ENCODE measurements around the gene SCYL1.

The SCYL1 gene

GRCh38 chr11:65489035-65489705, 35.7 kb upstream of the SCYL1 start:
- in situ Hi-C loops (cut with MboI; ENCODE audit: low sequenced_read_pairs): no loop called here
- Histone ChIP-seq H3K27me3 (ENCODE audit: low read depth) (no peaks in the 10 kb centered on the region), H3K4me1 (peaks cover 78% of the 10 kb centered on the region), H3K36me3 (replicated peaks) (no peaks in the 10 kb centered on the region), H3K9me3 (no peaks in the 10 kb centered on the region), H3K4me3 (no peak overlapping the region)
- no peak for DNase-seq (ENCODE audit: low spot score in 2 of 2)

GRCh38 chr11:65489706-65490320, 35.1 kb upstream of the SCYL1 start:
- no peaks in the 10 kb centered on the region for H3K36me3 ChIP-seq (replicated peaks)
- in situ Hi-C loops (cut with MboI; ENCODE audit: low sequenced_read_pairs): no loop called here
- H3K4me1 ChIP-seq: peaks cover 78% of the 10 kb centered on the region
- H3K4me3 ChIP-seq: no peak overlapping the region
- no peaks in the 10 kb centered on the region for H3K9me3 ChIP-seq
- DNase-seq (ENCODE audit: low spot score in 2 of 2): no peak
- H3K27me3 ChIP-seq (ENCODE audit: low read depth): no peaks in the 10 kb centered on the region

- no peak overlapping the region for H3K4me3 ChIP-seq
- in situ Hi-C loops (cut with MboI; ENCODE audit: low sequenced_read_pairs): no loop called here
- no peaks in the 10 kb centered on the region for H3K9me3 ChIP-seq
- no peaks in the 10 kb centered on the region for H3K27me3 ChIP-seq (ENCODE audit: low read depth)
- peaks cover 68% of the 10 kb centered on the region for H3K4me1 ChIP-seq
- no peak for DNase-seq (ENCODE audit: low spot score in 2 of 2)
- H3K36me3 ChIP-seq (replicated peaks): no peaks in the 10 kb centered on the region
These were observed 33.8 kb upstream of the SCYL1 start for GRCh38 chr11:65491163-65491465.

GRCh38 chr11:65491614-65492386, 33.1 kb upstream of the SCYL1 start:
- no peaks in the 10 kb centered on the region for H3K9me3 ChIP-seq
- in situ Hi-C loops (cut with MboI; ENCODE audit: low sequenced_read_pairs): no loop called here
- no peak overlapping the region for H3K4me3 ChIP-seq
- H3K36me3 ChIP-seq (replicated peaks): no peaks in the 10 kb centered on the region
- H3K27me3 ChIP-seq (ENCODE audit: low read depth): no peaks in the 10 kb centered on the region
- peaks cover 68% of the 10 kb centered on the region for H3K4me1 ChIP-seq
- DNase-seq (ENCODE audit: low spot score in 2 of 2): peak; percentile 68 to 79

GRCh38 chr11:65492387-65492636, 32.6 kb upstream of the SCYL1 start:
- Histone ChIP-seq H3K9me3 (no peaks in the 10 kb centered on the region), H3K36me3 (replicated peaks) (no peaks in the 10 kb centered on the region), H3K4me1 (peaks cover 67% of the 10 kb centered on the region), H3K4me3 (no peak overlapping the region), H3K27me3 (ENCODE audit: low read depth) (no peaks in the 10 kb centered on the region)
- DNase-seq (ENCODE audit: low spot score in 2 of 2): no peak
- in situ Hi-C loops (cut with MboI; ENCODE audit: low sequenced_read_pairs): no loop called here

- in situ Hi-C loops (cut with MboI; ENCODE audit: low sequenced_read_pairs): no loop called here
- H3K4me1 ChIP-seq: peaks cover 65% of the 10 kb centered on the region
- DNase-seq (ENCODE audit: low spot score in 2 of 2): peak in 1 of 2 experiments; percentile 26
These were observed 32.1 kb upstream of the SCYL1 start for GRCh38 chr11:65492637-65493366.

GRCh38 chr11:65493367-65494176, 31.3 kb upstream of the SCYL1 start:
- Histone ChIP-seq H3K36me3 (replicated peaks) (no peaks in the 10 kb centered on the region), H3K4me3 (no peak overlapping the region), H3K27me3 (ENCODE audit: low read depth) (no peaks in the 10 kb centered on the region), H3K9me3 (no peaks in the 10 kb centered on the region), H3K4me1 (peaks cover 58% of the 10 kb centered on the region)
- DNase-seq (ENCODE audit: low spot score in 2 of 2): peak in 1 of 2 experiments; percentile 66
- in situ Hi-C loops (cut with MboI; ENCODE audit: low sequenced_read_pairs): no loop called here

More at GRCh38 chr11:65492637-65493366, 32.1 kb upstream of the SCYL1 start:
- Histone ChIP-seq H3K9me3 (no peaks in the 10 kb centered on the region), H3K4me3 (no peak overlapping the region), H3K36me3 (replicated peaks) (no peaks in the 10 kb centered on the region), H3K27me3 (ENCODE audit: low read depth) (no peaks in the 10 kb centered on the region)

- in situ Hi-C loops (cut with MboI; ENCODE audit: low sequenced_read_pairs): no loop called here
- peak in 1 of 2 experiments; percentile 43 for DNase-seq (ENCODE audit: low spot score in 2 of 2)
- no peaks in the 10 kb centered on the region for H3K9me3 ChIP-seq
- H3K4me1 ChIP-seq: peaks cover 43% of the 10 kb centered on the region
- no peaks in the 10 kb centered on the region for H3K27me3 ChIP-seq (ENCODE audit: low read depth)
- peaks cover 25% of the 10 kb centered on the region for H3K36me3 ChIP-seq (replicated peaks)
- peak overlapping the region; percentile 18 for H3K4me3 ChIP-seq
These were observed 28.4 kb upstream of the SCYL1 start for GRCh38 chr11:65496304-65497140.

GRCh38 chr11:65497141-65498041, 27.5 kb upstream of the SCYL1 start:
- in situ Hi-C loops (cut with MboI; ENCODE audit: low sequenced_read_pairs): no loop called here
- Histone ChIP-seq H3K9me3 (no peaks in the 10 kb centered on the region), H3K36me3 (replicated peaks) (peaks cover 34% of the 10 kb centered on the region), H3K4me1 (peaks cover 35% of the 10 kb centered on the region), H3K4me3 (peak overlapping the region; percentile 60), H3K27me3 (ENCODE audit: low read depth) (no peaks in the 10 kb centered on the region)
- DNase-seq (ENCODE audit: low spot score in 2 of 2): peak; percentile 95 to 99

GRCh38 chr11:65498042-65498726, 26.7 kb upstream of the SCYL1 start:
- H3K27me3 ChIP-seq (ENCODE audit: low read depth): no peaks in the 10 kb centered on the region
- peaks cover 42% of the 10 kb centered on the region for H3K36me3 ChIP-seq (replicated peaks)
- H3K4me3 ChIP-seq: peak overlapping the region; percentile 60
- peaks cover 27% of the 10 kb centered on the region for H3K4me1 ChIP-seq
- peak; percentile 63 to 77 for DNase-seq (ENCODE audit: low spot score in 2 of 2)
- H3K9me3 ChIP-seq: no peaks in the 10 kb centered on the region
- in situ Hi-C loops (cut with MboI; ENCODE audit: low sequenced_read_pairs): no loop called here

- Histone ChIP-seq H3K27me3 (ENCODE audit: low read depth) (no peaks in the 10 kb centered on the region), H3K4me1 (peaks cover 22% of the 10 kb centered on the region), H3K36me3 (replicated peaks) (peaks cover 47% of the 10 kb centered on the region), H3K9me3 (no peaks in the 10 kb centered on the region), H3K4me3 (peak overlapping the region; percentile 60)
- in situ Hi-C loops (cut with MboI; ENCODE audit: low sequenced_read_pairs): no loop called here
- no peak for DNase-seq (ENCODE audit: low spot score in 2 of 2)
These were observed 26.2 kb upstream of the SCYL1 start for GRCh38 chr11:65498727-65498976.
